Cardiac muscle cell (in vitro differentiated cells and primary cell): ENCODE data around the gene PTH1R. TPM values are rescaled to one million over a fixed set of nuclear protein-coding genes. Genes with fewer than 3 reads are reported as not detected.

Experiments used
- DNase-seq, 2 donors: peaks; one replicate each; pipeline versions ENCODE4 v3.0.0 to v3.0.0-alpha.2; 2010 to 2017; ENCODE audit warnings: low read depth in 1 of 2, low spot score in 1 of 2
- H3K27ac ChIP-seq: fragments of 200-600 bp; sonication (generic); 2 replicates; pipeline ENCODE4 v1.5.1; 2016
- H3K27me3 ChIP-seq: fragments of 200-600 bp; sonication (generic); 2 replicates; pipeline ENCODE4 v1.6.0; 2016; ENCODE audit warnings: control low read depth
- H3K36me3 ChIP-seq: fragments of 200-600 bp; sonication (generic); 2 replicates; pipeline ENCODE4 v1.5.1; 2016; ENCODE audit warnings: control low read depth
- H3K4me1 ChIP-seq: fragments of 200-600 bp; sonication (generic); 2 replicates; pipeline ENCODE4 v1.8.1; 2017; ENCODE audit warnings: low read depth, mild to moderate bottlenecking, mixed run types
- H3K4me3 ChIP-seq: fragments of 200-600 bp; sonication (generic); 2 replicates; pipeline ENCODE4 v1.5.1; 2016; ENCODE audit warnings: mild to moderate bottlenecking
- H3K9me3 ChIP-seq: fragments of 200-600 bp; sonication (generic); 2 replicates; pipeline ENCODE4 v1.5.1; 2017; ENCODE audit warnings: low read depth, mild to moderate bottlenecking, control low read depth
- CTCF ChIP-seq: IDR thresholded peaks from 2 replicates; pipeline ENCODE4 v1.5.1; 2012; ENCODE audit warnings: low read depth, mild to moderate bottlenecking, low read length
- polyA plus RNA-seq: library from polyadenylated mRNA; unstranded; fragments of >200 nt; fragmentation: Nextera tagmentation; extraction: Ambion mirVana; gene quantifications from 2 replicates; pipeline ENCODE4 v1.2.1, GENCODE V29; 2016
- total RNA-seq: library from RNA; depleted of rRNA; stranded (reverse); fragments of >200 nt; gene quantifications from 2 replicates; pipeline ENCODE4 v1.2.3, GENCODE V29; 2016

PTH1R gene
- total and polyA plus RNA-seq, 2 experiments from 2014 or later = 112 to 121 TPM

GRCh38 chr3:46905213-46905560, 27.7 kb downstream of the PTH1R start:
- no peaks in the 10 kb centered on the region for H3K36me3 ChIP-seq
- no peak overlapping the region for H3K27ac ChIP-seq
- H3K4me1 ChIP-seq = no peaks in the 10 kb centered on the region
- H3K4me3 ChIP-seq = no peak overlapping the region
- TF ChIP-seq CTCF = no peak
- H3K9me3 ChIP-seq = no peaks in the 10 kb centered on the region
- no peak for DNase-seq
- no peaks in the 10 kb centered on the region for H3K27me3 ChIP-seq

GRCh38 chr3:46905661-46906451, 28.3 kb downstream of the PTH1R start:
- Histone ChIP-seq H3K27me3 (no peaks in the 10 kb centered on the region), H3K36me3 (no peaks in the 10 kb centered on the region)

GRCh38 chr3:46906471-46907058, 29.0 kb downstream of the PTH1R start:
- Histone ChIP-seq H3K4me3 (no peak overlapping the region), H3K36me3 (no peaks in the 10 kb centered on the region)
- no peak for TF ChIP-seq CTCF

More at GRCh38 chr3:46905661-46906451, 28.3 kb downstream of the PTH1R start:
- TF ChIP-seq CTCF = no peak
- Histone ChIP-seq H3K4me3 (no peak overlapping the region), H3K9me3 (no peaks in the 10 kb centered on the region), H3K27ac (no peak overlapping the region), H3K4me1 (no peaks in the 10 kb centered on the region)
- DNase-seq = no peak

GRCh38 chr3:46907271-46907670, 29.8 kb downstream of the PTH1R start:
- Histone ChIP-seq H3K9me3 (no peaks in the 10 kb centered on the region), H3K27me3 (no peaks in the 10 kb centered on the region), H3K4me3 (no peak overlapping the region), H3K4me1 (no peaks in the 10 kb centered on the region), H3K27ac (no peak overlapping the region), H3K36me3 (no peaks in the 10 kb centered on the region)
- DNase-seq = no peak
- no peak for TF ChIP-seq CTCF

More at GRCh38 chr3:46906471-46907058, 29.0 kb downstream of the PTH1R start:
- DNase-seq = no peak
- Histone ChIP-seq H3K27me3 (no peaks in the 10 kb centered on the region), H3K9me3 (no peaks in the 10 kb centered on the region), H3K27ac (no peak overlapping the region), H3K4me1 (no peaks in the 10 kb centered on the region)

- no peak for DNase-seq
- no peaks in the 10 kb centered on the region for H3K36me3 ChIP-seq
- TF ChIP-seq CTCF = no peak
- H3K4me3 ChIP-seq = no peak overlapping the region
- no peaks in the 10 kb centered on the region for H3K27me3 ChIP-seq
- no peaks in the 10 kb centered on the region for H3K4me1 ChIP-seq
- no peaks in the 10 kb centered on the region for H3K9me3 ChIP-seq
- H3K27ac ChIP-seq = no peak overlapping the region
These were observed 30.4 kb downstream of the PTH1R start for GRCh38 chr3:46907960-46908293.
